G401.6 (cell line): Measurements from ENCODE around the gene RBM12.
"Not testable (repeated sequence)": the region's sequence is repeated elsewhere in the genome, so short reads cannot be mapped to it uniquely, and the experiment has no call there.

Experiments
- FAIRE-seq: peaks from 2 replicates; lab custom pipeline; 2012; peaks lifted over from hg19 to GRCh38; lab: Jason Lieb, UNC

Gene RBM12

DNA sequence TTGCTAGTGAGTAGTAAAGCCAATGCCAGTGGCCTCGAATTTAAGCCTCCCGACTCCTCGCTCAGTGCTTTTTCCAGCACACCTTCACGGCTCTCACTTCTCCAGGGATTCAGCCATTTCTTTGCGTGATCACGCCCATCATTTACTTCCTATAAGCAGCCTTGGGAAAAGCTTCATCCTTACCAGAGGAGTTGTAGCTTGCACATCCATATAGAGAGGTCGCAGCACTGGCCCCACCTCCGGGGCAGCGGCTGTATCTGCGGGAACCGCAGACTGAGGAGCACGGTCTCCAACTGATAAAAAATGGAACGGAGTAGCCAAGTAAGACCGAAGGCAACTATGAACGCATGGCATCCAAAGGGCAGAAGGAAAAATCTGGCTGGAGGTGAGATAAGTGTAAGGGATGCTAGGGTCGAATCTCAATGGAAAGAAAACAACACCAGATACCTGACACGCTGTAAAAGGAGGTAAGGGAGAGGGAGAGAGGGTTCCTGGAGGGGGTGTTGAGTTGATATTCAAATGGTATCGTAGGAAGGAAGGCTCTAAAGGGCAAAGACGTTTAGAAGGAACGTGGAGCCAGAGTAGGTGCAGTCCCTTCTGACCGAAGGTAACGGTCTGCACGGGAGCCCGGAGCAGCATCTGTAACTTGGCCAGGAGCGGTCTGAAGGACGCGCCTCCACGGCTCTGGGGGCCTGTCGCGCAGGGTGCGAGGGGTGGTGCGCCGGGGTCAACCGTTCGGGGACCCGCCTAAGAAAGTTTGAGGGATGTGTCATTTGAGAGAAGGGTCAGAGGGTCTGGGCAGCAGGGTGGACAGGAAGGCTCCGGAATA lies 33.8 kb upstream of the RBM12 start:
- FAIRE-seq, result no peak

DNA sequence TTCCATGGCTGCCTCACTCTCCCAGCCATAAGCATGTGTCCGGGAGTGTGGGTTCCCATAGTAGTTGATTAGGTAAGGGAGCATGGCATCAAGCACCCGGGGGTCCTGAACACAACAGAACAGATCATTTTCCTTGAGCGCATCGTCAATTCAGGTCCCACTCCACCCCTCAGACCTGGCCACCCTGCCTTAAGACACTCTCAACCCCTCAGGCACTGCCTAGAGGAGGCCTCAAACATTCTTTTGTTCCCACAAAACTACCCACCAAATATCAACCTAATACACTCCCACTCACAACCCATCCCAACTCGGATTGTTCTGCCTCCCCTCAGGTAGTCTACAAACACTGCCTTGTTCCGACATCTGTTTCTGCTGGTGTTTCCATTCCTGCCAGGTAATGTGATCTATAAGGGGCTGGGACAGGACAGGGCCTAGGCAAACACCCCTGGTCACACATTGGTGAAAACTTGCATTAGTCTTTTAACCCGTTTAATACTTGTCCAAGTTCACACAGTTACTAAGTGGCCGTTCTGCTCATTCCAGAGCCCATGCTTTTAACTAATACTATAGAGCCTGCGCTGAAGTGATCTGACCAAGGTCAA lies 33.1 kb upstream of the RBM12 start:
- FAIRE-seq, result no peak

DNA sequence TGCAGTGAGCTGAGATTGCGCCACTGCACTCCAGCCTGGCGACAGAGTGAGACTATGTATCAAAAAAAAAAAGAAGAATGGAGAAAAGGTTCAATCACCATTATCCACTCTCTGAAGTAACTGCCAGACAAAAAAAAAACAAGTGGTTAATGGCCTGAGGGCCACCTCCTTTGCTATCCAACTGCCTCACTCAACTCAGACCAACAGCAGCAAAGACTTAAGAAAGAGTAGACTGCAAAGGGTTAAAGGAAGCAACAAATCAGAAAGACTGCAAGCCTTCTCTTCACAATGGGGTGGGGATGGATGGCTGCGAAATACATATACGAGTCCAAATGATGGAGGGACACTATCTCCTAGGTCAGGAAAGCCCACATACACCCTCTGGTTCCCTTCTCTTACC lies 31.3 kb upstream of the RBM12 start:
- no peak for FAIRE-seq

DNA sequence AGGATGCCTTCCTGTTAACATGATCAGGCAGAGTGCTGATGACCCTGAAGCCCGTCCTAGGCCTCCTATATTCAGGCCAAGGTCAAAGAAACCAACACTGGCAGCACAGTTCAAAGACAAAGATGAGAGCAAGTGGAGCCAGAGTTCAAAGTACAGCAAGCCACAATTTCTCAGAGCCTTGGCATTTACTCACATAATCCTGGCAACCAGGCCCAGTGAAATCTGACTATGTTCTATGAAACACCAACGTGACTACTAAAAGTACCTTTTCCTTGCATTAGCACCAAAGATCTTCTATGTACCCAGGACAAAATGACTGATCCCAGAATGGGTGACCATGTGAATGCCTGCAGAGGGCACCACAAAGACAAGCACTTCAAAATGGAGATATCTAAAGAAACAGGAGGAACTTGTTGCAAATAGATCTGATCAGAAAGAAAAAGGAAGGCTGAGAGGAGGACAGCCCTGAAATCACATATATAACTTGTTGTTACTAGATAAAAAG lies 30.6 kb upstream of the RBM12 start:
- FAIRE-seq, result no peak

DNA sequence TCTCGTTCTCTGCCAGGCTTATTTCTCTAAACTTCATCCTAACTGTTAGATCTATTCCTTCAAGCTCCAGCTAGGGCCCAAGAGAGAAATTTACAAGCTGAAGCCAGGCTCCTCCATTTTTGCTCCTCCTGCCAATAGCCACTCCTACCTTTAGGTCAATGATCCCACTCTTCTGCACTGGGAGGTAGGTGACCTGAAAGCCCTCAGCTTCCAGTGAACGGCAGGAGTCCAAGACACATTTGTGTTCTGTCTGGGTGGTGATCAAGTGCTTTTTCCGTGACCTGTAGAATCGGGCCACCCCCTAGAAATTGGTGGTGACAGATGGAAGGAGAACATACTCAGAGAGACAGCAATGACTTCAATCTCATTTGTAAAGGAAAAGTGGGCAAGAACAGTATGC lies 25.6 kb upstream of the RBM12 start:
- FAIRE-seq, result no peak

DNA sequence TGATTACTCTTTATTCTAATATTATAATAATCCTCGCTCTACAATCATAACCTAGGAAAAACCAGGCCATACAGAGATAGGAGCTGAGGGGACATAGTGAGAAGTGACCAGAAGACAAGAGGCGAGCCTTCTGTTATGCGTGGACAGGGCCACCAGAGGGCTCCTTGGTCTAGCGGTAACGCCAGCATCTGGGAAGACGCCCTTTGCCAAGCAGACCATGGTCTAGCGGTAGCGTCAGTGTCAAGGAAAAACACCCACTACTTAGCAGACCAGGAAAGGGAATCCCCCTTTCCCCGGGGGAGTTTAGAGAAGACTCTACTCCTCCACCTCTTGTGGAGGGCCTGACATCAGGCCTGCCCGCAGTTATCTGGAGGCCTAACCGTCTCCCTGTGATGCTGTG lies 22.2 kb upstream of the RBM12 start:
- FAIRE-seq, result not testable (repeated sequence)

DNA sequence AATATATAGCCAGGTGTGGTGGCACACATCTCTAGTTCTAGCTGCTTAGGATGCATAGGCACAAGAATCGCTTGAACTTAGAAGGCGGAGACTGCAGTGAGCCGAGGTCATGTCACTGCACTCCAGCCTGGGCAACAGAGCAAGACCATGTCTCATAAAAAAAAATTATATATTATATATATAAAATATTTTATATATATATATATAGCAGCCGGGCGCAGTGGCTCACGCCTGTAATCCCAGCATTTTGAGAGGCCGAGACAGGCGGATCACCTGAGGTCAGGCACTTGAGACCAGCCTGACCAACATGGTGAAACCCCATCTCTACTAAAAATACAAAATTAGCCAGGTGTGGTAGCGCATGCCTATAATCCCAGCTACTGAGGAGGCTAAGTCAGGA lies 20.7 kb upstream of the RBM12 start:
- FAIRE-seq, result not testable (repeated sequence)

DNA sequence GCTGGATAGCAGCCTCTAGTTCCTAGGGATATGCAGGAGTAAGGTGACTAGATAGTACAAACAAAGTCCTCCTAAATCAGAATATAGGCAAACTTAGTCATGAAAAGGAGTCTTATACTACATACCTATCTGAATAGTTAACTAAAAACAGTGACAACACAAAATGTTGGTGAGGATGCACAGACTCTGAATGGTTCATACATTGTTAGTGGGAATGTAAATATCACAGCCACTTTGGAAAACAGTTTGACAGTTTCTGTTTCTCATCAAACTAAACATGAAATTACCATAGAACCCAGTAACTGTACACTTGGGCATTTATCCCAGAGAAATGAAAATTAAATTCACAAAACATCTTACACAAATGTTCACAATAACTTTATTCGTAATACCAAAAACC lies 17.3 kb upstream of the RBM12 start:
- FAIRE-seq, result no peak

DNA sequence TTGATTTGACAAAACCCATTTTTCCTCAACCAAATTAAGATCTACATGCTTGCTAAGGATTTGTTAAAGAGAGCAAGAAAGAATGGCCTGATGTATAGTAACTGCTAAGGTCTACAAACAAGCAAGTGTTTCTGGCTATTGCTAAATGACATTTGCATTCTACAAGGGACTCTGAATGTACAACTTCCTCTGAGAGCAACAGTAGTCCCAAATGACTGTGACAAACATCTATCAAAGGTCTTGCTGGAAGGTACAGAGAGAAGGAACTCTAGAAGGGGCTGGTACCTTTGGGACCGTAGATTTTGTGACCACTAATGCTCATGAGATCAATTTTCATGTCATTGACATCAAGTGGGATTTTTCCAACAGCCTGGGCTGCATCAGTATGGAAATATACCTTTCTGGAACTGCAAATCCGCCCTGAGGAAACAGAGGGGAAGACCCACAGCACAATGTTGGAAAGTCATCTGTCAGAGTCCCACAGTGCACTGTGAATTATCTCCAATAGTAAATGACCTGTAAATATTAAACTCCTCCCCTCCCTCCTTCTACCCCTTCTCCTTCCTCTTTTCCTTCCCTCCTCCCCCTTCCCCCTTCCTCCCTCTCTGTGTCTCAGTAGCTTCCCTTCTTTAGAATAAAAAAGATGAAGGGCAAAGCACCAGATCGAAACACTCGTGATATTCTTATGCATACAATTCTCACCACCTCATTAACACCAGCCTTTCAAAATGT lies 15.9 kb upstream of the RBM12 start:
- no peak for FAIRE-seq

DNA sequence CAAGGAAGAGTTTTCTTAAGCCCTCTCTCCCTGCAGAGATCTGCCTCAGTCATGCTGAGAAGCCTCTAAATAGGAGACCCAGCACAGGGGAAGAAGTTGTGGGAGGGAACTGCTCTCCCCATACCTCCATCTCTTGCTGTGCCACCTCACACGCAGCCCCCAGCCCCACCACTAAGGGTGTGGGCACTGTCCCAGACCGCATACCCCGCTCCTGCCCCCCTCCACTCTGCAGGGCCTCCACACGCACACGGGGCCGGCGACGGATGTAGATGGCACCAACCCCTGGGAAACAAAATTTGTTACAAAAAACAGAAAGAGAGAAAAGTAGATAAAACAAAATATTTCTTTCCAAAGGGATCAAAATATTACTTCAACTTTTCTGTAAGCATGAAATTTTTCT lies 10.2 kb upstream of the RBM12 start:
- FAIRE-seq, result no peak

DNA sequence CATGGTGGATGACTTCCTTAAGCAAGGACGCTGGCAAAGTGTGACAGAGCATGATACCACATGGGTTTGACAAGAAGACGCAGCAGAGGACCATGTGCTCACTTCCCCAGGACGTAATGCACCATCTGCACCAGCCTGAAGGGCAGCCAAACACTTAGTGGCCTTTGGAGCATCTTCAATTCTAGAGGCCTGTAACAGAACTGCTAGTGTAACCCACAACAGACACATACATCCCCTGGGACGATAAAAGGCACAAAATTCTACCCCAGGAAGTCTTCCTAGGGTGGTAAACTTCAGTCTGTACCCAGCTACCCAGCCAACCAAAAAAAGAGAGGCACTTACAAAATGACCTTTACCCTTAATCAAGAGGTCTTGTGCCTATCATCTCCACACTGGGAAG lies 9.2 kb upstream of the RBM12 start:
- no peak for FAIRE-seq

DNA sequence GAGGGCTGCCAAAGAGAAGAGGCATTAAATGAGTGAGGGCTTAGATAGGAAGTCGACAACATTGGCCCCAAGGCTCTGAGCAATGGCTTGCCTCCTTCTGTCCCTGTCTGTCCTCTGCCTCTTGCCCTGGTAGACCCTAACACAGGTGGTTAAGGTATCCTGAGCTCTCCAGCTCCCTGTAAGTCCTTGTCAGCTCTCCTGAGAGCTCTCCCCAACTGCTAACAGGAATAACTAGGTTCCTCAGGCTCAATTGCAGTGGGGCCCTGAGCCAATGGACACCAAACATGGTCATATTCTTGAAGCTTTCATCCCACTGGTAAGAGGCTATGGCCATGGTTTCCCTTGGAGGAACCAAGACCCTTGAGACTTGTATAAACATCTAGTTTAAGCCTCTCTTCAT lies 5.0 kb upstream of the RBM12 start:
- FAIRE-seq, result no peak

DNA sequence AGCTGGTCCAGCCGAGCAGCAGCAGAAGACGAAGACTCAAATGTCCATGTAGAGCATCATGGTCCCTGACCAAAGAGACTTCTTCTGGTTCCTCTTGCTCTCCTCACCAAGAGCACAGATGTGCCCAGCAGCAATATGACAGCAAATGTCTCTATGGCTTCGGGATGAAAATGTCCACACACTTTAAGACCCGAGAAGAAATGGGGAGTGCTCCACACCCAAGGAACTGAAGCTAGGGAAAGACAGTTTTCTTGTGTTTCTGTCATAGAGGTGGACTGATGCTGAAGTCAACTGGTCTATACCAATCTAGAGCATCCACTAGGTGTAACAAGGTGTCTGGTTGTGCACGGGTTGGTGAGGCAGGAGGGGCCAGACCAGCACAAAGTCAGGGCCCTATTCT lies 4.5 kb upstream of the RBM12 start:
- FAIRE-seq, result no peak

DNA sequence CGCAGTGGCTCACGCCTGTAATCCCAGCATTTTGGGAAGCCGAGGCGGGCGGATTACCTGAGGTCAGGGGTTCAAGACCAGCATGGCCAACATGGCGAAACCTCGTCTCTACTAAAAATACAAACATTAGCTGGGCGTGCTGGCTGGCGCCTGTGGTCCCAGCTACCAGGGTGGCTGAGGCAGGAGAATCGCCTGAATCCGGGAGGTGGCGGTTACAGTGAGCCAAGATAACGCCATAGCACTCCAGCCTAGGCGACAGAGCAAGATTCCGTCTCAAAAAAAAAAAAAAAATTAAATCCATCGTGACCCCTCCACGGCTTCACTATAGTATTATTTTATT lies 1.2 kb upstream of the RBM12 start:
- no peak for FAIRE-seq

DNA sequence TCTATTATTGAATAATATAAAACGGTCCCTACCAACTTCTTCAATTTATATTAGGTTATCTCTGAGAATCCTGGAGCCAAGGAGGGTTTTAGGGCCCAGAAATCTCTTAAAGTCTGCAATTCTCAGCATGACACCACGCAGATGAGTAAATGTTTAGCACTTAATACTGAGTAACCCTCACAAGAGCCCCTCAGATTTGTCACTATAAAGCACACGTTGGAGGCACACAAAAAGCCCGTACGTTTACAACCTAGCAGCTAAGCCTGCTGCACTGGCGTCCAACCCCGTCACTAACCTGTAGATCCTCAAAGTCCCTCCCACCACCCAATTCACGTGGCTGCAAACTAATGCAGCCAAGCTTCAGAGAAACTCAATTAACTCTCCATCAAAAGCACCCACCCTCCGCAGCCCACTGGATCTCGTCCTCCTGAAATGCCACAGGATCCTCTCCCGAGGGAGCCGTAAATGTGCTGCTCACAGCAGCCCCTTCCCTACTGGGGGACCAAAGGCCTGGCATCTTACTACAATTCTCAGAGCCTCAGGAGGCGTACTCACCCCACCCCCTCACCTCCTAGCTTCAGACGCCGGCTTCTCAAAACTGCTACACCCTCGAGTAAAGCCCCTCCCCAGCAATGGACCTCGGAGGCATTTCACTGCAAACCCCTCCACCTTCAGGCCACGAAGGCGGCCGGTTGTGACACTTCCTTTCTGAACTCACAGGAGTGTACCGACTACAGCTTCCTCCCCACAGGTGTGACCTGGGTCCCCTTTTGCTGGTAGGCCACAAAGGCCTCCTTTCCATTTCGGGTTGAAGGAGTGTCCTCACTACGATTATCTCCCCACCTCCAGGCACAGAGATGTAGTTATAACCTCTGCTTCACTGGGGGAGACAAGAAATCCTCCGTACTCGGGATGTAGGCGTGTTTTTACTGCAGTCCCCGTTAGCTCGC lies 909 bp downstream of the RBM12 start:
- no peak for FAIRE-seq

DNA sequence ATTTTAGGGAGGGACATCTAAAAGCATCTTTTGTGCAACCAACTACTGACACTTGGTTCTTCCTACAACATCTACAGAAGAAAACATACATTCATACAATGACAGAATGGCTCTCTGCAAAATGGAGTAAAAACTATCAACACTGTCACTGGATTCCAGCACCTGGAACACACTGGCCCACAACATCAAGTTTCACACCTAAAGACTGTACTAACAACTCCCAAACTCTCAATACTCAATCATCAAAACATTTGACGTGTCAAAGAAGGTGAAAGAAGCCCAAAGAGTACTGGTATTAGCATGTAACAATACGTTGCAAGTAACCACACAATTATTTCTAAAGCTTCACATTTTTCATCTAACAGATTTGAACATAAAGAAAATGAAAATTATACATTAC lies 2.1 kb downstream of the RBM12 start:
- no peak for FAIRE-seq

DNA sequence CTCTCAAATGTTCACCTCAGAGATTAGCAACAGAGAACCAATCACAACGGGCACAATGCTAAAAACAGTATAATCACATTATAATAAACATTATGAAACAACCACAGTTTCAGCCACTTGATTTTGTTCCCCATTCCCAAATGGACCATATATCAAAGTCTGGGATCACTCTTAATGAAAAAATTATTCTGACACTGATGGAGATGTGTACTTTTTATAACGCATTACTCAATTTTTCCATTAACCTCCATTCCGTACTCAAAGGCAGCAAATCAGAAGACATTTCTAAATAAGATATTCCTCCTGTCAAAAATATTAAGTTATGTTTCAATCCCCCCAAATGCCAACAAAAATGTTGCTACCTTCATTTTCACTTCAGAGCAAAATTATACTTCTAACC lies 2.8 kb downstream of the RBM12 start:
- FAIRE-seq, result no peak

DNA sequence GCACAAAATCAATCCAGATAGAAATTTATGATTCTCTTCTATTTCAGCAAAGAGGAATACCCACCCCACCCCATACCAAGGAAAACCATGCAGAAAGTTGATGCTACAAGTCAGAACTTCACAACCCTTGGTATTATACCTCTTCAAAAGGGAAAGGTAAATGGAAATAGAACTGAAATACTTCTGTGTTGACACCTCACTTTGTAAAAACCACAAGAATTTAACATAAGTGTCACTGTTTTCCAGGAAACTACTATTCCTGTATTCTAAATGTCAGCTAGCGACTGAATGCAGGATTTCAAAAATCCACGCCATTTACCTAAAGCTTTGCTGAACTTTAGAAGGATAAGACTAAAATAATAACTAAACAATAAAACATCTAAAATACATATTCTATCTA lies 3.6 kb downstream of the RBM12 start:
- no peak for FAIRE-seq

DNA sequence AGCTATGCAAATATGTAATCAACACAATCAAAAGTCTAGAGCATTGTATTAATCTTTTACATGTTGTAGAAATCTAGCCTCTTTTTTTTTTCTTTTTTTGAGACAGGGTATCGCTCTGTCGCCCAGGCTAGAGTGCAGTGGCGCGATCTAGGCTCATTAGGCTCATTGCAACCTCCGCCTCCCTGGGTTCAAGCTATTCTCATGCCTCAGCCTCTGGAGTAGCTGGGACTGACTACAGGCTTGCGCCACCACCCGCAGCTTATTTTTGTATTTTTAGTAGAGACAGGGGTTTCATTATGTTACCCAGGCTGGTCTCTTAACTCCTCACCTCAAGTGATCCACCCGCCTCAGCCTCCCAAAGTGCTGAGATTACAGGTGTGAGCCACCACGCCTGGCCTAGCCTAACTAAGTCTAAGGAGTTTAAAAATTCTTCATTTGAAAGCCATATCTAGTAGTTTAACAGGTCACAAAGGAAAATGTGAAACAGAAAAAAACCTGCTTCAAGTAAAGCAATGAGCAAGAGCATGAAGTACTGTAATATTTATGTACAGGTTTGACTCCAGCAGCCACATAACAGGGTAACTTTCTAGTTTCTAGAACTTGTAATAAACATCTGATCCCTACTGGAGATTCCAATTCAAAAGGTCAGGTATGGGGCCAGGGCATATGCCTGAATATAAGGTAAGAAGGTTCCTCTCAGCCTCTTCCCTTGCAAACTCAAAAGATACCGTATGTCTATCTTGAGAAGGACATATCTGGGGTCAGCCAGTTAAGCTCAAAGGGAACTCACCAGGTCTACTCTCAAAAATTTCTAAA lies 4.4 kb downstream of the RBM12 start:
- no peak for FAIRE-seq

DNA sequence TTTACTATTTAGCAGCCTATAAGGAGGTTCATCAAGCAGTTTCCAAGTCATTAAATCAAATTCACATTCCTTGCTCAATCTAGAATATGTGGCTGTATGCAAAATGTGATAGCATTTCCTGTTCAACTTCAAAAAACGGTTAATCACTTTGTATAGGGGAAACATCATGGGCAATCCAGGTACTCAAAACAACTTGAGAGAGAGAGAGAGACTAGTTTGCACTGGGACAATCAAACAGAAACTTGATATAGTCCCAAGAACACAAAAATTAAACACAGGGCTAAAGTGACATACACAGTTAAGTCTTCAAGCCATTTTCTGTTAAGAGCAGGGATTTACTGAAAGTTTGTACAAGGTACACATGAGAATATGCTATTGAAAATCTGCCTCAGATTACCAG lies 7.4 kb downstream of the RBM12 start:
- FAIRE-seq, result no peak

DNA sequence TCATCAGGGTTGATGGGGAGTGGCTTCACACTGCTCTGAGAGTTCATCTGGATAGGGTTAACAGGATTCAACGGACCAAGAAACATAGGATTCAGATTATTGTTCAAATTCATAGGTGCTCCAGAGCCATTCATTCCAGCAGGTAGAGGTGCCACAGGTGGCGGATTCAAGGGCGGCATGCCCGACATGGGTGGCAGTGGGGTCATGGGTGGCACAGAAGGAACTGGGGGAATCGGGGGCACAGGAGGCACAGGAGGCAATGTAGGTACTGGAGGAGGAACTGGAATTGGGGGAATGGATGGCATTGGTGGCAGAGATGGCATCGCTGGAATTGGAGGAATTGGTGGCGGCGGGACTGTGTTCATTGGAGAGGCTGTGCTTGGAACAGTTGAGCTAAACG lies 10.3 kb downstream of the RBM12 start:
- no peak for FAIRE-seq
